ENCODE results near the gene PRCC.

Gene PRCC, protein sequence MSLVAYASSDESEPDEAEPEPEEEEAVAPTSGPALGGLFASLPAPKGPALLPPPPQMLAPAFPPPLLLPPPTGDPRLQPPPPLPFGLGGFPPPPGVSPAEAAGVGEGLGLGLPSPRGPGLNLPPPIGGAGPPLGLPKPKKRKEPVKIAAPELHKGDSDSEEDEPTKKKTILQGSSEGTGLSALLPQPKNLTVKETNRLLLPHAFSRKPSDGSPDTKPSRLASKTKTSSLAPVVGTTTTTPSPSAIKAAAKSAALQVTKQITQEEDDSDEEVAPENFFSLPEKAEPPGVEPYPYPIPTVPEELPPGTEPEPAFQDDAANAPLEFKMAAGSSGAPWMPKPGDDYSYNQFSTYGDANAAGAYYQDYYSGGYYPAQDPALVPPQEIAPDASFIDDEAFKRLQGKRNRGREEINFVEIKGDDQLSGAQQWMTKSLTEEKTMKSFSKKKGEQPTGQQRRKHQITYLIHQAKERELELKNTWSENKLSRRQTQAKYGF

DNA sequence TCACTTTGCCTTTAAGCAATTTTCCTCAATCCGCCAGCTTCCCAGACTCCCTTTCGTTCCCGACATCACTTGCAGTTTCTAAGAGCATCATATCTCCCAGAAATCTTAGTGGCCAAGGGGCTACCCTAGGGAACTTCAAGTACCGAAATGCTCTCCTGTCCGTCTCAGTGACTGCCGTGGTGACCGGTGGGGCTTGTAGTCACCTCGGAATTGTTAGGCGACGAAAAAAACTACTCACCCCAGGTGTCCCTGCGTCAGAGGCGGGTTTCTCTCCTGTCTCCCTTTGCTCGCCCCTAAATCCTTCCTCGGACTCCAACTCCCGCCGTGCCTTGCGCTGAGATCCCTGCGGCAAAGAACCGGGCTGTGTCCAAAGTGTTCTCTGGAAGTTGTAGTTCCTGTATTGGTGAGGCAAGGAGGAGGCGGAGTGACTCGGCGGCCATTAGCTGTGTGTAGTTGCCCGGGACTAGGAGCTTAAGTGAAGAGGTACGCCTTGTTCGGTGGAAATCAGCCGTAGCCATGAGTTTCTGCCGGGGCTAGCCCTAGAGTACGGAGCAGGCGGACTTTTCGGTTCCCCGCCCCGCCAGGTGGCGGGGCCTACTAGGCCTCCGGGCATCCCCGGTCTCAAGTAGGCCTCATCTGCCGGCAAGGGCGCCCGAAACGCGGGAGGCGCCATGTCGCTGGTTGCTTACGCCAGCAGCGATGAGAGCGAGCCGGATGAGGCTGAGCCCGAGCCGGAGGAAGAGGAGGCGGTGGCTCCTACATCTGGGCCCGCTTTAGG is at the start of gene PRCC:
TSS of gene PRCC (plus strand) at position 435 of the 778 bp plus-strand sequence. CDS start at position 672, 237 bp downstream.
- peak within 1 kb of the TSS; percentile 82 to 90 for H3K4me3 ChIP-seq (ENCODE audit: low read depth in 1 of 2, low read length in 2 of 2)

GRCh38 chr1:156721131-156721530 is 46.2 kb upstream of the PRCC start:
- Histone ChIP-seq H3K27ac (ENCODE audit: low read length) (no peak overlapping the region), H3K4me1 (ENCODE audit: control insufficient read depth in 1 of 2, insufficient read depth in 2 of 2, low read length in 2 of 2) (peaks cover 9 to 18% of the 10 kb centered on the region in 2 donors), H3K27me3 (ENCODE audit: low read depth, low read length) (no peaks in the 10 kb centered on the region), H3K4me3 (ENCODE audit: low read depth in 1 of 2, low read length in 2 of 2) (no peak overlapping the region), H3K36me3 (ENCODE audit: control insufficient read depth in 1 of 2, insufficient read depth in 2 of 2, low read length in 2 of 2) (peaks cover 33 to 46% of the 10 kb centered on the region in 2 donors), H3K9me3 (ENCODE audit: control insufficient read depth in 1 of 2, low read length in 2 of 2) (no peaks in the 10 kb centered on the region)

More for the DNA sequence above, at the start of gene PRCC:
- peaks cover 8 to 43% of the 10 kb centered on the region in 2 donors for H3K4me1 ChIP-seq (ENCODE audit: control insufficient read depth in 1 of 2, insufficient read depth in 2 of 2, low read length in 2 of 2)
- peak within 1 kb of the TSS; percentile 98 for H3K27ac ChIP-seq (ENCODE audit: low read length)
- no peaks in the 10 kb centered on the region for H3K9me3 ChIP-seq (ENCODE audit: control insufficient read depth in 1 of 2, low read length in 2 of 2)
- H3K27me3 ChIP-seq (ENCODE audit: low read depth, low read length) = no peaks in the 10 kb centered on the region
- peaks cover 6 to 11% of the 10 kb centered on the region in 2 donors for H3K36me3 ChIP-seq (ENCODE audit: control insufficient read depth in 1 of 2, insufficient read depth in 2 of 2, low read length in 2 of 2)

GRCh38 chr1:156721535-156721934 is 45.8 kb upstream of the PRCC start:
- no peaks in the 10 kb centered on the region for H3K27me3 ChIP-seq (ENCODE audit: low read depth, low read length)
- no peak overlapping the region for H3K27ac ChIP-seq (ENCODE audit: low read length)
- H3K4me3 ChIP-seq (ENCODE audit: low read depth in 1 of 2, low read length in 2 of 2) = no peak overlapping the region
- H3K4me1 ChIP-seq (ENCODE audit: control insufficient read depth in 1 of 2, insufficient read depth in 2 of 2, low read length in 2 of 2) = peaks cover 11 to 22% of the 10 kb centered on the region in 2 donors
- H3K9me3 ChIP-seq (ENCODE audit: control insufficient read depth in 1 of 2, low read length in 2 of 2) = no peaks in the 10 kb centered on the region
- peaks cover 33 to 46% of the 10 kb centered on the region in 2 donors for H3K36me3 ChIP-seq (ENCODE audit: control insufficient read depth in 1 of 2, insufficient read depth in 2 of 2, low read length in 2 of 2)

GRCh38 chr1:156725683-156726280 is 41.6 kb upstream of the PRCC start:
- Histone ChIP-seq H3K9me3 (ENCODE audit: control insufficient read depth in 1 of 2, low read length in 2 of 2) (no peaks in the 10 kb centered on the region), H3K27me3 (ENCODE audit: low read depth, low read length) (no peaks in the 10 kb centered on the region), H3K27ac (ENCODE audit: low read length) (no peak overlapping the region), H3K4me1 (ENCODE audit: control insufficient read depth in 1 of 2, insufficient read depth in 2 of 2, low read length in 2 of 2) (peaks cover 27 to 37% of the 10 kb centered on the region in 2 donors), H3K36me3 (ENCODE audit: control insufficient read depth in 1 of 2, insufficient read depth in 2 of 2, low read length in 2 of 2) (peaks cover 30 to 34% of the 10 kb centered on the region in 2 donors), H3K4me3 (ENCODE audit: low read depth in 1 of 2, low read length in 2 of 2) (peak overlapping the region; percentile 94 to 96)

DNA sequence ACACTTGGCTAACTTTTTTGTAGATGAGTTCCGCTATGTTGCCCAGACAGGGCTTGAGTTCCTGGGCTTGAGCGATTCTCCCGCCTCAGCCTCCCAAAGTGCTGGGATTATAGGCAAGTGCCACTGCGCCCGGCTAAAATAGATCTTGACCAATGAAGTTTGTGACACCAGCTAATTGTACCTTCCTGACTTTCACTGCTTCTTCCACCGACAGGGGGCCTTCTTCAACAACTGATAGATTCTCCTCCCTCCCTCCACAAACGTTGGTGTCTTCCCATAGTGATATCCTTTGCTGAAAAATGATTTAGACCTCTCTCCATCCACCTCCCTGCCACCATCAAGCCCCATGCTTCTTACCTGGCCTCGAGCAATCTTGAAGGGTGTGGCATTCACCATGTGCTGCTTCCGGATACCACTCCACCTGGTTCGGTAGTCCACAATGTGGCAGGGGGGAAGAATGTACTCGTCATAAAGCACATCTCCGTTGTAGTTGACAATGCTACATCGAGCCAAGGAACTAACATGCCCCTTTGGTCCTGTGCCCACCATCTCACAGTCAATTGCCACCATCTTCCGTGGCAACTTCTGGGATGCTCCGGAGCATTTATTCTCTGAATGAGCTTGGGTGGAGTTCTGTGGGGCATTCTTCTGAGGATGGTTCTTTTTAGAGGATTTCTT is 40.6 kb upstream of the PRCC start:
- peaks cover 21 to 25% of the 10 kb centered on the region in 2 donors for H3K36me3 ChIP-seq (ENCODE audit: control insufficient read depth in 1 of 2, insufficient read depth in 2 of 2, low read length in 2 of 2)
- peak overlapping the region; percentile 94 to 96 for H3K4me3 ChIP-seq (ENCODE audit: low read depth in 1 of 2, low read length in 2 of 2)
- H3K4me1 ChIP-seq (ENCODE audit: control insufficient read depth in 1 of 2, insufficient read depth in 2 of 2, low read length in 2 of 2) = peaks cover 27 to 37% of the 10 kb centered on the region in 2 donors
- H3K27ac ChIP-seq (ENCODE audit: low read length) = no peak overlapping the region
- no peaks in the 10 kb centered on the region for H3K27me3 ChIP-seq (ENCODE audit: low read depth, low read length)
- H3K9me3 ChIP-seq (ENCODE audit: control insufficient read depth in 1 of 2, low read length in 2 of 2) = no peaks in the 10 kb centered on the region

DNA sequence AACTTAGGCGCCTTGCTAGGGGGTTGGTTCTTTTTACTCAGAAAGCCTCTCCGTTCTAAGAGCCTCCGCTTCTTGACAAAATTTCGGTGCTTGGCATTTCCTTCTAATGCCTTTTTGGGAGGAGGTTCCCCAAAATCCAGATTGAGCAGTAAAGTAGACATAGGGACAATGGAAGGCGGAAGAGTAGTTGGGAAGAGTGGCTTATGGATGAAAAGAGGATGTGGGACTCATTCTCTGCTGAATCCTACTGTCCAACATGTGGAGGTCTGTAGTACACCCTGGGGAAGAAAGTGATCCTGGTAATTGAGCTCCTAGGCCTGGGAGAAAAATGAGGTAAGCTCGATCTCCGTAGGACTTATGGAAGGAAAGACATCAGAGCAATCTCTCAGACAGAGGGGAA is 39.8 kb upstream of the PRCC start:
- H3K27ac ChIP-seq (ENCODE audit: low read length) = peak overlapping the region; percentile 83
- peak overlapping the region; percentile 94 to 96 for H3K4me3 ChIP-seq (ENCODE audit: low read depth in 1 of 2, low read length in 2 of 2)
- peaks cover 20 to 28% of the 10 kb centered on the region in 2 donors for H3K36me3 ChIP-seq (ENCODE audit: control insufficient read depth in 1 of 2, insufficient read depth in 2 of 2, low read length in 2 of 2)
- peaks cover 27 to 37% of the 10 kb centered on the region in 2 donors for H3K4me1 ChIP-seq (ENCODE audit: control insufficient read depth in 1 of 2, insufficient read depth in 2 of 2, low read length in 2 of 2)
- H3K27me3 ChIP-seq (ENCODE audit: low read depth, low read length) = no peaks in the 10 kb centered on the region
- no peaks in the 10 kb centered on the region for H3K9me3 ChIP-seq (ENCODE audit: control insufficient read depth in 1 of 2, low read length in 2 of 2)

DNA sequence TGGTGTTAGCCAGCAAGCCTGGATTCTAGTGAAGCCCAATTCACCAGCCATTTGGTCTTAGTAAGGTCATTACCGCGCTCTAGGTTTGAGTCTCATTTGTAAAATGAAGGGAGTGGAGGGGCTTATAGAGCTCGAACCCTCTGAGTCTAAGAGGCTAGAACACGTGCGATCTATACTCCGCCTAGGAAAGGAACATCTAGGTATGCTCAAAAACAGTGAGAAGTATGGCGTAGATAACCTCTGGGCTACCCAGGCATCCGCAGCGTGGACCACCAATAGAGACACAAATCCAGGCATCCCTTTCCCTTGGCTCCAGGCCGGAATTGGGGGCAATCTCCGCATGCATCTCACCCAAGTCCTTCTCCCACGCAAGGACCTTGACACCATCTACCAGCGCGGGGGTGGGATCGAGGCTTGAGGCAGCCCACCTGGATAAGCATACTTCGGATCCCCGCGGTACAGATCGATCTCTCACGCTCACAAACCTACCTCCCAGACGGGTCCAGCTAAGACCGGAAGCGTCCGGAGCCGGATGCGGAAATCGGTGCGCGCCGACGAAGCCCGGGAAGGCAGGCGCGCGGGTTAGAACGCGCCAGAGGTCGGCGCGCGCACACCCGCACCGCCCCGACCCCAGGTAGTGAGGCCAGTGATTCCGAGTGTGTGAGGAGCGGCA is 39.3 kb upstream of the PRCC start, which contains the start of gene METTL25B:
TSS of gene METTL25B (plus strand) at position 544 of the 673 bp plus-strand sequence. CDS start 636 bp downstream, outside the sequence.
- Histone ChIP-seq H3K4me1 (ENCODE audit: control insufficient read depth in 1 of 2, insufficient read depth in 2 of 2, low read length in 2 of 2) (peaks cover 27 to 37% of the 10 kb centered on the region in 2 donors), H3K27ac (ENCODE audit: low read length) (peak within 1 kb of the TSS; percentile 98), H3K36me3 (ENCODE audit: control insufficient read depth in 1 of 2, insufficient read depth in 2 of 2, low read length in 2 of 2) (peaks cover 22 to 25% of the 10 kb centered on the region in 2 donors), H3K27me3 (ENCODE audit: low read depth, low read length) (no peaks in the 10 kb centered on the region), H3K9me3 (ENCODE audit: control insufficient read depth in 1 of 2, low read length in 2 of 2) (no peaks in the 10 kb centered on the region), H3K4me3 (ENCODE audit: low read depth in 1 of 2, low read length in 2 of 2) (peak within 1 kb of the TSS; percentile 94 to 96)

- Histone ChIP-seq H3K9me3 (ENCODE audit: control insufficient read depth in 1 of 2, low read length in 2 of 2) (no peaks in the 10 kb centered on the region), H3K4me3 (ENCODE audit: low read depth in 1 of 2, low read length in 2 of 2) (peak within 1 kb of the TSS; percentile 94 to 96), H3K36me3 (ENCODE audit: control insufficient read depth in 1 of 2, insufficient read depth in 2 of 2, low read length in 2 of 2) (peaks cover 21 to 25% of the 10 kb centered on the region in 2 donors), H3K27me3 (ENCODE audit: low read depth, low read length) (no peaks in the 10 kb centered on the region), H3K4me1 (ENCODE audit: control insufficient read depth in 1 of 2, insufficient read depth in 2 of 2, low read length in 2 of 2) (peaks cover 27 to 37% of the 10 kb centered on the region in 2 donors), H3K27ac (ENCODE audit: low read length) (peak within 1 kb of the TSS; percentile 98)
These were observed 38.5 kb upstream of the PRCC start, which contains the start of gene ISG20L2 for GRCh38 chr1:156728599-156729462. Gene ISG20L2, minus strand, starts transcription at chr1:156728766. Its CDS starts 1,114 bp downstream, at chr1:156727652.

DNA sequence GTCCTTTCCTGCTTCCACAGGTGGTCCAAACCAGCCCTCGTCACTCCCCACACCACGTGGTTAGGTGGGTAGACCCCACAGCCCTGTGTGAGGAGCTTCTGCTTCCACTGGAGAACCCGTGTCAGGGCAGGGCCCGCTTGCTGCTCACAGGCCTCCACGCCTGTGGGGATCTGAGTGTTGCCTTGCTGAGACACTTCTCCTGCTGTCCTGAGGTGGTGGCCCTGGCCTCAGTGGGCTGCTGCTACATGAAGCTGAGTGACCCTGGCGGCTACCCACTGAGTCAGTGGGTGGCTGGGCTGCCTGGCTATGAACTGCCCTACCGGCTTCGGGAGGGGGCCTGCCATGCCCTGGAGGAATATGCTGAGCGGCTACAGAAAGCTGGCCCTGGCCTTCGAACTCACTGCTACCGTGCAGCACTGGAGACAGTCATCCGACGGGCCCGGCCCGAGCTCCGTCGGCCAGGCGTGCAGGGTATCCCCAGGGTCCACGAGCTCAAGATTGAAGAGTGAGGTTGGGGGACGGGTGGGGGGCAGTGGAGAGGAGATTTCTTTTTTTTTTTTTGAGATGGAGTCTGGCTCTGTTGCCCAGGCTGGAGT is 33.2 kb upstream of the PRCC start:
- H3K27me3 ChIP-seq (ENCODE audit: low read depth, low read length) = no peaks in the 10 kb centered on the region
- H3K9me3 ChIP-seq (ENCODE audit: control insufficient read depth in 1 of 2, low read length in 2 of 2) = no peaks in the 10 kb centered on the region
- H3K36me3 ChIP-seq (ENCODE audit: control insufficient read depth in 1 of 2, insufficient read depth in 2 of 2, low read length in 2 of 2) = peaks cover 24 to 47% of the 10 kb centered on the region in 2 donors
- peaks cover 0 to 3% of the 10 kb centered on the region in 2 donors for H3K4me1 ChIP-seq (ENCODE audit: control insufficient read depth in 1 of 2, insufficient read depth in 2 of 2, low read length in 2 of 2)
- no peak overlapping the region for H3K27ac ChIP-seq (ENCODE audit: low read length)
- no peak overlapping the region for H3K4me3 ChIP-seq (ENCODE audit: low read depth in 1 of 2, low read length in 2 of 2)
